ENCODE results near the gene LLGL2.

Gene LLGL2

GRCh38 chr17:75507733-75508719 is 17.5 kb upstream of the LLGL2 start:
- no peak for DNase-seq (ENCODE audit: low read depth)
- H3K4me3 ChIP-seq (ENCODE audit: low read depth, low read length), result no peak overlapping the region
- TF ChIP-seq CTCF (IDR thresholded peaks at IDR 0.05; ENCODE audit: control insufficient read depth, extremely low read depth, insufficient read depth), result no peak

- no peak for DNase-seq (ENCODE audit: low read depth)
- no peak overlapping the region for H3K4me3 ChIP-seq (ENCODE audit: low read depth, low read length)
- no peak for TF ChIP-seq CTCF (IDR thresholded peaks at IDR 0.05; ENCODE audit: control insufficient read depth, extremely low read depth, insufficient read depth)
These were observed 16.6 kb upstream of the LLGL2 start for GRCh38 chr17:75508931-75509361.

GRCh38 chr17:75509528-75510258 is 15.8 kb upstream of the LLGL2 start:
- DNase-seq (ENCODE audit: low read depth), result no peak
- TF ChIP-seq CTCF (IDR thresholded peaks at IDR 0.05; ENCODE audit: control insufficient read depth, extremely low read depth, insufficient read depth), result no peak
- no peak overlapping the region for H3K4me3 ChIP-seq (ENCODE audit: low read depth, low read length)

- TF ChIP-seq CTCF (IDR thresholded peaks at IDR 0.05; ENCODE audit: control insufficient read depth, extremely low read depth, insufficient read depth), result no peak
- no peak for DNase-seq (ENCODE audit: low read depth)
- H3K4me3 ChIP-seq (ENCODE audit: low read depth, low read length), result no peak overlapping the region
These were observed 14.3 kb upstream of the LLGL2 start for GRCh38 chr17:75511270-75511609.

- no peak for DNase-seq (ENCODE audit: low read depth)
- TF ChIP-seq CTCF (IDR thresholded peaks at IDR 0.05; ENCODE audit: control insufficient read depth, extremely low read depth, insufficient read depth), result no peak
- no peak overlapping the region for H3K4me3 ChIP-seq (ENCODE audit: low read depth, low read length)
These were observed 13.6 kb upstream of the LLGL2 start for GRCh38 chr17:75511610-75512575.

- TF ChIP-seq CTCF (IDR thresholded peaks at IDR 0.05; ENCODE audit: control insufficient read depth, extremely low read depth, insufficient read depth), result no peak
- H3K4me3 ChIP-seq (ENCODE audit: low read depth, low read length), result no peak overlapping the region
- no peak for DNase-seq (ENCODE audit: low read depth)
These were observed 12.4 kb upstream of the LLGL2 start for GRCh38 chr17:75512926-75513640.

Measured in LNCaP clone FGC (cell line).